ENCODE data around the gene POU2AF1.

The POU2AF1 gene

GRCh38 chr11:111378861-111379601 lies at the start of gene POU2AF1:
POU2AF1 (minus strand) TSS chr11:111379275; CDS start chr11:111379177, 98 bp downstream.
- no peaks in the 10 kb centered on the region for H3K36me3 Mint-ChIP-seq
- H3K27ac Mint-ChIP-seq, result peak within 1 kb of the TSS; percentile 94
- peak within 1 kb of the TSS; percentile 81 for H3K4me3 Mint-ChIP-seq
- H3K9me3 Mint-ChIP-seq, result no peaks in the 10 kb centered on the region
- H3K4me1 Mint-ChIP-seq, result peaks cover 73% of the 10 kb centered on the region
- H3K27me3 Mint-ChIP-seq, result no peaks in the 10 kb centered on the region

- Mint-ChIP-seq H3K9me3 (no peaks in the 10 kb centered on the region), H3K27ac (no peak overlapping the region), H3K36me3 (no peaks in the 10 kb centered on the region), H3K27me3 (no peaks in the 10 kb centered on the region), H3K4me1 (no peaks in the 10 kb centered on the region), H3K4me3 (no peak overlapping the region)
Measured at GRCh38 chr11:111428113-111428876, 49.2 kb upstream of the POU2AF1 start.

GRCh38 chr11:111427471-111427912 lies 48.4 kb upstream of the POU2AF1 start:
- H3K4me1 Mint-ChIP-seq, result no peaks in the 10 kb centered on the region
- no peaks in the 10 kb centered on the region for H3K27me3 Mint-ChIP-seq
- H3K9me3 Mint-ChIP-seq, result no peaks in the 10 kb centered on the region
- no peak overlapping the region for H3K27ac Mint-ChIP-seq
- no peaks in the 10 kb centered on the region for H3K36me3 Mint-ChIP-seq
- H3K4me3 Mint-ChIP-seq, result no peak overlapping the region

- no peaks in the 10 kb centered on the region for H3K36me3 Mint-ChIP-seq
- no peaks in the 10 kb centered on the region for H3K4me1 Mint-ChIP-seq
- no peaks in the 10 kb centered on the region for H3K27me3 Mint-ChIP-seq
- H3K4me3 Mint-ChIP-seq, result no peak overlapping the region
- H3K9me3 Mint-ChIP-seq, result no peaks in the 10 kb centered on the region
- no peak overlapping the region for H3K27ac Mint-ChIP-seq
Measured at GRCh38 chr11:111426617-111427016, 47.5 kb upstream of the POU2AF1 start.

- no peak overlapping the region for H3K27ac Mint-ChIP-seq
- no peaks in the 10 kb centered on the region for H3K9me3 Mint-ChIP-seq
- peaks cover 4% of the 10 kb centered on the region for H3K4me1 Mint-ChIP-seq
- H3K27me3 Mint-ChIP-seq, result no peaks in the 10 kb centered on the region
- no peak overlapping the region for H3K4me3 Mint-ChIP-seq
- H3K36me3 Mint-ChIP-seq, result no peaks in the 10 kb centered on the region
Measured at GRCh38 chr11:111423250-111423615, 44.2 kb upstream of the POU2AF1 start.

- Mint-ChIP-seq H3K4me1 (peaks cover 7% of the 10 kb centered on the region), H3K27ac (peak overlapping the region; percentile 30), H3K36me3 (no peaks in the 10 kb centered on the region), H3K4me3 (no peak overlapping the region), H3K9me3 (no peaks in the 10 kb centered on the region), H3K27me3 (no peaks in the 10 kb centered on the region)
Measured at GRCh38 chr11:111422494-111423249, 43.6 kb upstream of the POU2AF1 start.

GRCh38 chr11:111421251-111421650 lies 42.2 kb upstream of the POU2AF1 start:
- Mint-ChIP-seq H3K27me3 (no peaks in the 10 kb centered on the region), H3K4me3 (no peak overlapping the region), H3K27ac (no peak overlapping the region), H3K4me1 (peaks cover 22% of the 10 kb centered on the region), H3K36me3 (no peaks in the 10 kb centered on the region), H3K9me3 (no peaks in the 10 kb centered on the region)

GRCh38 chr11:111419641-111420327 lies 40.7 kb upstream of the POU2AF1 start:
- H3K27ac Mint-ChIP-seq, result no peak overlapping the region
- H3K9me3 Mint-ChIP-seq, result no peaks in the 10 kb centered on the region
- no peak overlapping the region for H3K4me3 Mint-ChIP-seq
- H3K36me3 Mint-ChIP-seq, result no peaks in the 10 kb centered on the region
- H3K27me3 Mint-ChIP-seq, result no peaks in the 10 kb centered on the region
- H3K4me1 Mint-ChIP-seq, result peaks cover 36% of the 10 kb centered on the region

- Mint-ChIP-seq H3K27ac (no peak overlapping the region), H3K9me3 (no peaks in the 10 kb centered on the region)
Measured at GRCh38 chr11:111419181-111419580, 40.1 kb upstream of the POU2AF1 start.

GRCh38 chr11:111418436-111418787 lies 39.3 kb upstream of the POU2AF1 start:
- no peak overlapping the region for H3K27ac Mint-ChIP-seq
- no peaks in the 10 kb centered on the region for H3K36me3 Mint-ChIP-seq
- H3K27me3 Mint-ChIP-seq, result no peaks in the 10 kb centered on the region
- no peaks in the 10 kb centered on the region for H3K9me3 Mint-ChIP-seq
- H3K4me1 Mint-ChIP-seq, result peaks cover 49% of the 10 kb centered on the region
- no peak overlapping the region for H3K4me3 Mint-ChIP-seq

More at GRCh38 chr11:111419181-111419580, 40.1 kb upstream of the POU2AF1 start:
- no peak overlapping the region for H3K4me3 Mint-ChIP-seq
- H3K4me1 Mint-ChIP-seq, result peaks cover 42% of the 10 kb centered on the region
- no peaks in the 10 kb centered on the region for H3K27me3 Mint-ChIP-seq
- H3K36me3 Mint-ChIP-seq, result no peaks in the 10 kb centered on the region

GRCh38 chr11:111417766-111418435 lies 38.8 kb upstream of the POU2AF1 start:
- peaks cover 54% of the 10 kb centered on the region for H3K4me1 Mint-ChIP-seq
- peak overlapping the region; percentile 10 for H3K27ac Mint-ChIP-seq
- no peaks in the 10 kb centered on the region for H3K27me3 Mint-ChIP-seq
- no peak overlapping the region for H3K4me3 Mint-ChIP-seq
- H3K36me3 Mint-ChIP-seq, result no peaks in the 10 kb centered on the region
- no peaks in the 10 kb centered on the region for H3K9me3 Mint-ChIP-seq

GRCh38 chr11:111417011-111417765 lies 38.1 kb upstream of the POU2AF1 start:
- peak overlapping the region; percentile 79 for H3K27ac Mint-ChIP-seq
- no peak overlapping the region for H3K4me3 Mint-ChIP-seq
- H3K27me3 Mint-ChIP-seq, result no peaks in the 10 kb centered on the region
- peaks cover 61% of the 10 kb centered on the region for H3K4me1 Mint-ChIP-seq
- no peaks in the 10 kb centered on the region for H3K9me3 Mint-ChIP-seq
- no peaks in the 10 kb centered on the region for H3K36me3 Mint-ChIP-seq

- peaks cover 61% of the 10 kb centered on the region for H3K4me1 Mint-ChIP-seq
- no peak overlapping the region for H3K27ac Mint-ChIP-seq
- no peaks in the 10 kb centered on the region for H3K27me3 Mint-ChIP-seq
- no peak overlapping the region for H3K4me3 Mint-ChIP-seq
- no peaks in the 10 kb centered on the region for H3K36me3 Mint-ChIP-seq
- no peaks in the 10 kb centered on the region for H3K9me3 Mint-ChIP-seq
Measured at GRCh38 chr11:111416231-111416960, 37.3 kb upstream of the POU2AF1 start.

GRCh38 chr11:111414936-111415335 lies 35.9 kb upstream of the POU2AF1 start:
- Mint-ChIP-seq H3K4me3 (no peak overlapping the region), H3K9me3 (no peaks in the 10 kb centered on the region), H3K27me3 (no peaks in the 10 kb centered on the region), H3K27ac (no peak overlapping the region), H3K4me1 (peaks cover 61% of the 10 kb centered on the region), H3K36me3 (no peaks in the 10 kb centered on the region)
